Vagina (tissue), 2 donors: ENCODE measurements around the gene ZSWIM4. TPM values are rescaled to one million over a fixed set of nuclear protein-coding genes. Genes with fewer than 3 reads are reported as not detected.
A peak's percentile ranks its signal among the peaks of the same experiment; 100 is the strongest.

Experiments used
- DNase-seq, 2 donors: peaks; one replicate each; pipeline ENCODE4 v3.0.0-alpha.2; 2017; ENCODE audit errors: extremely low spot score in 2 of 2
- H3K27ac ChIP-seq: fragments of 200-600 bp; sonication (generic); one replicate; pipeline ENCODE4 v1.5.1; 2019
- H3K27me3 ChIP-seq: fragments of 200-600 bp; sonication (generic); one replicate; pipeline ENCODE4 v1.5.1; 2019
- H3K36me3 ChIP-seq, 2 donors: fragments of 200-600 bp; sonication (generic); one replicate each; pipeline ENCODE4 v1.5.1; 2017 to 2019
- H3K4me1 ChIP-seq: fragments of 200-600 bp; sonication (generic); one replicate; pipeline ENCODE4 v1.5.1; 2019
- H3K4me3 ChIP-seq, 2 donors: fragments of 200-600 bp; sonication (generic); 1 replicate in 1 of 2; 2 replicates in 1 of 2; pipeline ENCODE4 v1.5.1; 2016 to 2019
- H3K9me3 ChIP-seq: fragments of 200-600 bp; sonication (generic); one replicate; pipeline ENCODE4 v1.5.1; 2019
- POLR2A ChIP-seq, 2 donors: fragments of 450-650 bp; IDR thresholded peaks; one replicate each; pipeline ENCODE4 v1.6.1; 2017; ENCODE audit warnings: antibody characterized with exemption in 2 of 2, mild to moderate bottlenecking in 2 of 2, moderate library complexity in 2 of 2
- POLR2AphosphoS5 ChIP-seq, 2 donors: sonication (generic); formaldehyde crosslinking; IDR thresholded peaks; one replicate each; pipeline ENCODE4 v1.9.0; 2017; ENCODE audit warnings: antibody characterized with exemption in 2 of 2, mild to moderate bottlenecking in 2 of 2, low read depth in 1 of 2; ENCODE audit not compliant: insufficient read depth in 1 of 2
- intact Hi-C: fragments of 100-400 bp; cut with DNase I; formaldehyde crosslinking; loops from one replicate; pipeline ENCODE4 v1.15.1; 2023
- total RNA-seq: library from RNA; depleted of rRNA; stranded (reverse); fragments of >200 nt; gene quantifications from one replicate; pipeline ENCODE4 v1.2.3, GENCODE V29; 2016
- TF ChIP-seq, protein P1 (sequence below), 3 experiments: fragments of 450-650 bp in 2 of 3; fragments of 200-600 bp in 1 of 3; sonication (generic) in 1 of 3; IDR thresholded peaks; one replicate each; pipeline ENCODE4 v1.5.1; 2017 to 2019; ENCODE audit warnings: antibody characterized with exemption in 3 of 3, mild to moderate bottlenecking in 2 of 3, moderate library complexity in 2 of 3

The ZSWIM4 gene
- total RNA-seq, 1 donor from 2014 or later, result 13.0 TPM

DNA sequence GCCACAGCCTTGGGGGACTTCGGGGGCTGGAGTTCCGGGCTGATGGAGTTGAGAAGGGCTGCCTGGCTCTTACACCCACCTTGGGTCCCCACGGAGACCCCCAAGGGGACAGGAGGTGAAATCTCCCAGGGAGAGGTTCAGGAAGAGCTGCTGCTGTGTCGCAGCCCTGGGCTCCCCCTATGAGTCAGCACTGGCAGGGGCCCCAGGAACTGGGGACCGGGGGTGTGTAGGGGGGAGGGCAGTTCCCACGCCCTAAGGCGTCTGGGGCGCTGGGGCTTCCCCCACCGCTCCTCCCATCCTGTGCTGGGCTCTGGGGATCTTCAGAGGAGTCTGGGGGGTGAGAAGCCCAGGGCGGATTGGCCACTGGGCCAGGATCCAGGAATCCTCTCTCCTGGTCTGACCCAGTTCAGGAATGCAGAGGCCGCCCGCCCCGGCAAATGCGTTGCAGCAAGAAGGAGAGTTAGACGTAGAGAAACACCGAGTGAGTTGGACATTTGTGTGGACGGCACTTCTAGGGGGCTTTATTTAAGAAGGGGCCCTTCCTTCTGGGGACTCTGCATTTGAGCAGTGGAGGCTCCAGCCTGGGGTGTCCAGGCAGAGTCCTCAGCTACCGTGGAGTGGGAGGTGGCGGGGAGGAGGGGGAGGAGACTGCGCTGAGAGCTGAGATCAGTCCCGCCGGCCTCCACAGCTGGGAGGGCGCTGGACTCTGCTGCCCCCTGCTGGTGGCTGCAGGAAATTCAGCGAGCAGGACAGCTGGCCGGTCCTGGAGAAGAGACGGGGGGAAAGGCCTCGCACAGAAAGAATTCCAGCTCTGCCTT lies 66.7 kb downstream of the ZSWIM4 start:
- TF ChIP-seq, protein P1, sequence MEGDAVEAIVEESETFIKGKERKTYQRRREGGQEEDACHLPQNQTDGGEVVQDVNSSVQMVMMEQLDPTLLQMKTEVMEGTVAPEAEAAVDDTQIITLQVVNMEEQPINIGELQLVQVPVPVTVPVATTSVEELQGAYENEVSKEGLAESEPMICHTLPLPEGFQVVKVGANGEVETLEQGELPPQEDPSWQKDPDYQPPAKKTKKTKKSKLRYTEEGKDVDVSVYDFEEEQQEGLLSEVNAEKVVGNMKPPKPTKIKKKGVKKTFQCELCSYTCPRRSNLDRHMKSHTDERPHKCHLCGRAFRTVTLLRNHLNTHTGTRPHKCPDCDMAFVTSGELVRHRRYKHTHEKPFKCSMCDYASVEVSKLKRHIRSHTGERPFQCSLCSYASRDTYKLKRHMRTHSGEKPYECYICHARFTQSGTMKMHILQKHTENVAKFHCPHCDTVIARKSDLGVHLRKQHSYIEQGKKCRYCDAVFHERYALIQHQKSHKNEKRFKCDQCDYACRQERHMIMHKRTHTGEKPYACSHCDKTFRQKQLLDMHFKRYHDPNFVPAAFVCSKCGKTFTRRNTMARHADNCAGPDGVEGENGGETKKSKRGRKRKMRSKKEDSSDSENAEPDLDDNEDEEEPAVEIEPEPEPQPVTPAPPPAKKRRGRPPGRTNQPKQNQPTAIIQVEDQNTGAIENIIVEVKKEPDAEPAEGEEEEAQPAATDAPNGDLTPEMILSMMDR (IDR thresholded peaks at IDR 0.05), result peak; percentile 95 to 100 (median 98)
- TF ChIP-seq POLR2A (IDR thresholded peaks at IDR 0.05) (peak in 1 of 2 donors; percentile 42), POLR2AphosphoS5 (IDR thresholded peaks at IDR 0.05; ENCODE audit: insufficient read depth in 1 of 2, low read depth in 1 of 2) (peak; percentile 71 to 90)
- Histone ChIP-seq H3K27me3 (no peaks in the 10 kb centered on the region), H3K27ac (peak overlapping the region; percentile 97), H3K9me3 (no peaks in the 10 kb centered on the region), H3K4me3 (peak overlapping the region; percentile 40 to 46), H3K36me3 (no peaks in the 10 kb centered on the region), H3K4me1 (peaks cover 30% of the 10 kb centered on the region)
- DNase-seq, result no peak
- intact Hi-C loops, result loop anchor here (5.0 kb wide), 1 partner anchor 75 kb away; no protein-coding TSS in a partner anchor

DNA sequence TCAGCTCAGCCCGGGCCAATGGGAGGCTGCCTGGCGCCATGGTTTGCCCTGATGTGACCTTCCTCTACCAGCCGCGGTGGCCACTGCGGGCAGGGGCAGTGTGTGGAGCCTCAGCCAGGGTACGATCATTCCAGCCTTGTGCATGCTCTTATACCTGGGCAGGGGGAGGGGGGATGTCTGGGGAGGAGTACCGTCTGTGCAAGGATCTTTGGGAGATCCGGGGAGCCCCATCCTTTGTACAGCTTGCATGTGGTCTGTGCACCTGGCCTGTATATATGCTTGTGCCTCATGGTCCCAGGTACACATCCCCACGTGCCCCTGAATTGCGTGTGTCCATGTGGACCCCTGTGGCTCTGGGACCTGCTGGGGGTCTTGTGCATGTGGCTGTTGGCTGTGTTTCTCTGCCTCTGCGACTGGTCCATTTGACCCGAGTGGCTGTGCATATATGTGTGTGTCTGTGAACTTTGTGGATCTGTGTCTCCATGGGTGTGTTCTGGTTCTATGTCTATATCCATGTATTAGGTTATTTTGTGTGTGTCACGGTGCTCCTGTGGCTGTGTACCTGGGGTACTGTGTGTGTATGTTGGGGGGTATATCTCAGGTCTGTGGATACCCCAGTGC lies 68.9 kb downstream of the ZSWIM4 start:
- TF ChIP-seq, protein P1 (IDR thresholded peaks at IDR 0.05), result no peak
- no peak for TF ChIP-seq POLR2A (IDR thresholded peaks at IDR 0.05)

GRCh38 chr19:13864667-13865570 lies 69.7 kb downstream of the ZSWIM4 start:
- H3K4me1 ChIP-seq, result peaks cover 30% of the 10 kb centered on the region
- H3K27ac ChIP-seq, result peak overlapping the region; percentile 68
- H3K27me3 ChIP-seq, result no peaks in the 10 kb centered on the region
- intact Hi-C loops, result loop anchor here (5.0 kb wide), 1 partner anchor 78 kb away; no protein-coding TSS in a partner anchor
- TF ChIP-seq POLR2AphosphoS5 (IDR thresholded peaks at IDR 0.05; ENCODE audit: insufficient read depth in 1 of 2, low read depth in 1 of 2), result no peak
- TF ChIP-seq, protein P1 (IDR thresholded peaks at IDR 0.05), result no peak
- no peak for TF ChIP-seq POLR2A (IDR thresholded peaks at IDR 0.05)
- H3K9me3 ChIP-seq, result no peaks in the 10 kb centered on the region
- DNase-seq, result no peak
- H3K4me3 ChIP-seq, result peak overlapping the region; percentile 59 to 92
- no peaks in the 10 kb centered on the region for H3K36me3 ChIP-seq

More for the DNA sequence above, 68.9 kb downstream of the ZSWIM4 start:
- no peaks in the 10 kb centered on the region for H3K9me3 ChIP-seq
- no peak overlapping the region for H3K4me3 ChIP-seq
- peaks cover 30% of the 10 kb centered on the region for H3K4me1 ChIP-seq
- peak overlapping the region; percentile 68 for H3K27ac ChIP-seq
- no peaks in the 10 kb centered on the region for H3K27me3 ChIP-seq
- intact Hi-C loops, result loop anchor here (5.0 kb wide), 1 partner anchor 77 kb away; no protein-coding TSS in a partner anchor
- H3K36me3 ChIP-seq, result no peaks in the 10 kb centered on the region
- DNase-seq, result no peak

- H3K27ac ChIP-seq, result peak overlapping the region; percentile 62
- no peaks in the 10 kb centered on the region for H3K27me3 ChIP-seq
- H3K36me3 ChIP-seq, result no peaks in the 10 kb centered on the region
- peak overlapping the region; percentile 59 to 92 for H3K4me3 ChIP-seq
- peaks cover 28% of the 10 kb centered on the region for H3K4me1 ChIP-seq
- TF ChIP-seq POLR2A (IDR thresholded peaks at IDR 0.05) (no peak), POLR2AphosphoS5 (IDR thresholded peaks at IDR 0.05; ENCODE audit: insufficient read depth in 1 of 2, low read depth in 1 of 2) (no peak)
- TF ChIP-seq, protein P1 (IDR thresholded peaks at IDR 0.05), result no peak
- H3K9me3 ChIP-seq, result no peaks in the 10 kb centered on the region
- no peak for DNase-seq
- intact Hi-C loops, result no loop called here
Observed at GRCh38 chr19:13865571-13866462, 70.6 kb downstream of the ZSWIM4 start.
